ENCODE results near the gene PCGF1.
"Not testable (repeated sequence)": the region's sequence is repeated elsewhere in the genome, so short reads cannot be mapped to it uniquely, and the experiment has no call there.

PCGF1 gene

DNA sequence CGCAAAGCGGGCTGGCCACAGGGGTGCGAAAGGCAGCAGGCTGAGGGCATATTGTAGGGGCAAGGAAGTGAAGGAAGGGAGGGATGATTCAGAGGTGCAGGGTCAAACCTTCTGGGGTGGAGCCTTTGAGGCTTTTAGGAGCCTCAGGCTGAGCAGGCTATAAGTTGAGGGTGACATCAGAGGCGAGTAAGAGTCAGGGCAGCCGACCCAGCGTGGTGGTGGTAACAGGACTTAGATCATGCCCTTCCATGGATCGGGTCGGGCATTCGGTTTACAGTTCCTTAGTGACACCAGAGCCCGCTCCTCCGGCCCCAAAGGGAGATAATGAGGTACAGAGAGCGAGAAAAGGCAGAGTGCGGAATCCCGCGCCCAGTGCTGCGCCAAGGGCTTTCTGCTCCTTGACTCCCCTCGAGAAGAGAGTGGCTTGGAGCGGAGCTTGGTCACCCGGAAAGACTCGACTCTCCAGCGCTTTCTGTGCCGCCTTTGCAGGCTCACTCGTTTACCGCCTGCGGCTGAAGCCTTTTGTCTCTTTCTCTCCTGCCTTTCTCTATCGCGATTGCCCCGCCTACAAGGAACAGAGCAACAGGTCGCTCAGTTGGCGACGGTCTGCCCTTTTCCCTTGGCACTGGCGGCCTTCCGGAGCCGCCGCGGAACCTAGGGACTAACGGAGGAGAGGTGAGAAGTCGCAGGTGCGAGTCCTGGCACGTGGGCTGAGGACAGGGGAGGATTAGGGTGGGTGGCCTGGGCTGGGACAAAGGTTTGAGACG is 8.8 kb downstream of the PCGF1 start:
- DNase-seq, result peak; percentile 36

- peak; percentile 32 for DNase-seq
These were observed 9.6 kb downstream of the PCGF1 start for GRCh38 chr2:74497777-74498499.

DNA sequence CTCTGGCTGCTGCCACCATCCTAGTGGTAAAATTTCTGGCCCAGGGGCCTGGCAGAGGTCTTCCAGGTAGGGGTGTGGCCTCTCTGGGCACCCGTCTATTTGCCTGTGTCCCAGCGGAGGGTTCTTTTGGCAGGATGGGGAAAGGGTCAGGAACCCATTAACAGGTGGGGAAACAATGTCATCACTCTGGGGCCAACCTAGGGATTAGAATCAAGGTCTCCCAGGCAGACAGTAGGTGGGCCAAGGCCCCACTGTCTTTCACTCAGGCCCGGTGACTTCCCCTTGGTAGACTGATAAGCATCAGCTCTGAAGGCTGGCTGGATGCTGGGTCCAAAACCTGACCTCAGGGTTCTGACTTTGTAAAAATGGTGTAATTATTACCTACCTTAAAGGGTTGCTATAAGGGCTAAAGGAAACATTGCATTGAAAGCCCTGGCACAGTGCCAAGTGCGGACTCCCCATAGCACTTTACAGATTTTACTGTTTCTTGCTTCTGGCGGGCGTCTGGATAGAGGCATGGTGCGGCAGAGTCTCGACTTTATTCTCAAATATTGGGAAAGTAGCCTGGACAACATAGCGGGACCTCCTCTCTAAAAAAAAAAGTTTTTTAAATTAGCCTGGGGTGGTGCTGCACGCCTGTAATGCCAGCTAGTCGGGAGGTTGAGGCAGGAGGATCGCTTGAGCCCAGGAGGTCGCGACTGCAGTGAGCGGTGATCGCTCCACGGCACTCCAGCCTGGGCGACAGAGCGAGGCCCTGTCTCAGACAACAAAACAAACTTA is 10.3 kb downstream of the PCGF1 start:
- DNase-seq, result no peak

- DNase-seq, result no peak
These were observed 12.1 kb downstream of the PCGF1 start for GRCh38 chr2:74495440-74495839.

DNA sequence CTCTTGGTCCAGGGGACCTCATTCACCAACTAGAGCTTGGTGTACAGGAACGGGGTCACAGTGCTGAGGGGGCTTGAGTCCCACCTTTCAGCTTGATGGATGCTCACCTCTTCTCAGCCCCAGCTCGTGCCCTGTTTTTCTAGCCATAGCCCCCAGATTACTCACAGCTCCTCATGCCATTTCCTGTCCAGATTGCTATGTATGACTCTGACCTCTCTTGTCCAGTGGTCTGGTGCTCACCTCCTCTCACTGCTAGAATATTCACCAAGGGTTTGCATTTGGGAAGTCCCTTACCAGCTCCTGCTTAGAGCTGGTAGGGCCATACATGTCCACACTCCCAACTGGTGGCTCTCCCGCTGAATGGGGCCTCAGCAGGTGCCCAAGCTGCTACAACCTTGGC is 13.9 kb downstream of the PCGF1 start:
- no peak for DNase-seq

DNA sequence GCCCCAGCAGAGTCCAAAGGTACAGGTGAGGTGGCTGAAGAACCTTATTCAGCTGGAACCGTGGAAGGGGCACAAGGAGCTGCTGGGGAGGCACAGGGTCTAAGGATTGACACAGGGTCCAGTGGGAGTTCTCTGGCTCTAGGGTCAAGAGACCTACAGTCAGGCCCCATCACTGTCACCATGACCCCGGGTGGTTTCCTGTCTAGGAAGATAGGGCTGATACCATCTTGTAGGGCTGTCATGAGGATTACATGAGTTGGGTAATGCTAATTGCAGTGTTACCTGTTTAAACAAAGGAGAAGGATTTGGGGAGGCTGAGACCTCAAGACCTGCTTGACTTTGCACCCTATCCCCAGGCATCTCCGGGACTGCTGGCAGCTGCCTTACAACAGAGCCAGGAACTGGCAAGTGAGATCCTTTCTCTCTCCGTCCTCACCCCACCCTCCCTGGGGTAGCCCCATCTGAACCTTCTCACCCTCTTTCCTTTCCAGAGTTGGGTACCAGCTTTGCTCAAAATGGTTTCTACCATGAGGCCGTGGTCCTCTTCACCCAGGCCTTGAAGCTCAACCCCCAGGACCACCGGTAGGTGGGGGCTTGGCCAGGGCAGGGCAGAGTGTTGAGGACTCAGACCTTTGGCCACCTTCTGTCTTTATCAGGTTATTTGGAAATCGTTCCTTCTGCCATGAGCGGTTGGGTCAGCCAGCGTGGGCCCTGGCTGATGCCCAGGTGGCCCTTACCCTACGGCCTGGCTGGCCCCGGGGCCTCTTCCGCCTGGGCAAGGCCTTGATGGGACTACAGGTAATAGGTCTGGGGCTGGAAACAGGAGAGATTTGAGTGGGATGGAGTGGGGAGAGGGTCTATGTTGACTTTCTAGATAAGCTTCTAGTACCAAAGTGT is 15.6 kb downstream of the PCGF1 start:
- DNase-seq, result no peak

- DNase-seq, result no peak
These were observed 17.6 kb downstream of the PCGF1 start for GRCh38 chr2:74489906-74490305.

DNA sequence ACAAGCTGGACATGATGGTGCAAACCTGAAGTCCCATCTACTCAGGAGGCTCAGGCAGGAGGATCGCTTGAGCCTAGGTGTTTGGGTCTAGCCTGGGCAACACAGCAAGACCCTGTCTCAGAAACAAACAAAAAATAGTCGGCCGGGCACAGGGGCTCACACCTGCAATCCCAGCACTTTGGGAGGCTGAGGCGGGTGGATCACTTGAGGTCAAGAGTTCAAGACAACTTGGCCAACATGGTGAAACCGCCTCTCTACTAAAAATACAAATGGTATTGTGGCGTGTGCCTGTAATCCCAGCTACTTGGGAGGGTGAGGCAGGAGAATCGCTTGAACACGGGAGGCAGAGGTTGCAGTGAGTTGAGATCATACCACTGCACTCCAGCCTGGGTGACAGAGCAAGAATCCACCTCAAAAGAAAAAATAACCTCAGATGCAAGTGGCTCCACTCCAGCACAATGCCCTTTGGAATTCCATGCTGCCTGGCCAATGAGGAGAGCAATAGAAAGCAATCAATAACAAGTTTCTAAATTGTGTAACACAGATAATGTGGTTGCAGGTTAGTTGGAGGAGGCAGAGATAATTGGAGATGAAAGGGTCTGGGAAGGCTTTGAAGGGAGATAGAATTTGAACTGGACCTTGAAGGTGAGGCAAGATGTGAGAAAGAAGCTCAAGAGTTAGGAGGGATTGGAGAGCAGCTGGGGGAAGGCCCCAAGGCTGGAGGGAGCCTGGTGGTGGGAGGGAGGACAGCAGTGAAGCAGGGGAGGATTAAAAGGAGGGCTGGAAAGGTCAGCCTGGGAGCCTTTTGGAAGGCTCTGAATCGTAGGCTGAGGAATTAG is 18.6 kb downstream of the PCGF1 start:
- no peak for DNase-seq

GRCh38 chr2:74486141-74486540 is 21.4 kb downstream of the PCGF1 start:
- DNase-seq, result no peak

DNA sequence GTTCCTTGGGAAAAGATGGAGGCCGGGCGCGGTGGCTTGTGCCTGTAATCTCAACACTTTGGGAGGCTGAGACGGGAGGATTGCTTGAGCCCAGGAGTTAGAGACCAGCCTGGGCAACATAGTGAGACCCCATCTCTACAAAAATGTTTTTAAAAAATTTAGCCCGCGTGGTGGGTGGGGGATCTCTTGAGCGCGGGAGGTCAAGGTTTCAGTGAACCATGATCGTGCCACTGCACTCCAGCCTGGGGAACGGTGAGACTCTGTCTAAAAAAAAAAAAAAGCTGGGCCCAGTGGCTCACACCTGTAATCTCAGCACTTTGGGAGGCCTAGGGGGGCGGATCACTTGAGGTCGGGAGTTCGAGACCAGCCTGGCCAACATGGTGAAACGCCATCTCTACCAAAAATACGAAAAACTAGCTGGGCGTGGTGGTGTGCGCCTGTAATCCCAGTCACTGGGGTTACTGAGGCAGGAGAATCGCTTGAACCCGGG is 23.8 kb downstream of the PCGF1 start:
- DNase-seq, result not testable (repeated sequence)

DNA sequence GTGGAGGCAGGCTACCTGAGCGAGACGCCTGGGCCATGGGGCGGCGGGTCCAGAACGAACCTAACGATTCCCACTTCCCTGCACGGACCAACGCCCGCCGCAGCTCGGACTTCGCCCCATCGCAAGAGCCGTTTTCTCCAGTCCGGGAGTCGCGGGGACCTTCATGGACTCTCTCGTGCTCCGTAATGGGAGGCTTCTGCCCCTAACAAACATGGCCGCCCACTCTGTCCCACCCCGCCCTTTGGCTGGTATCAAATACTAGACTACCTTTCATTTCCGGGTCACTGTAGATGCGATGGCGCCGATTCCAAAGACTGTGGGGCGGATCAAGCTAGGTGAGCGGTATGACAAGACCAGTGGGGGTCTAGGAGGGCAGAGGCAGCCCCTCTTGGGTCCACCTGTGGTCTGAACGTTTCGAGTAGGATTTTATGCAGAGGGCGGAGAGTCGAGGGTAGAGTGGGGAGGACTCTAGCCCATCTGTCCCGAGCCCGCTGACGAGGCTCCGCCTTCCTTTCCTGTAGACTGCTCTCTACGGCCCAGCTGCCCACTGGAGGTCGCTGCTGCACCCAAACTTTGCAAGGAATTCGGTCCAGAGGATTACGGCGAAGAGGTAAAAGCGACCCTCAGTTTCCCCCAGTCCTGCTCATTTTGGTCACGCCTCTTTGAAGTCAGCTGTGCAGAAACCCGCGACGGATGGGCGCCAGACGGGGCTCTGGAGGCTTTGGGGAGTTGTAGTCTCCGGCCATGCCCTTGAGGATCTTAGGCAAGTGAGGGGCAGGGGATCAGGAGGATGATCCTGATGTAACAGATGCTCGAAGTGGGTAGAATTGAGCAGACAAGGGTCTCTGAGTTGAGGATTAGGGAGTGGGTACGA is 24.5 kb downstream of the PCGF1 start, which contains the start of the genes CCDC142 and TTC31:
Gene CCDC142 (minus strand): TSS at position 198 of the 874 bp plus-strand sequence. CDS start 161 bp downstream, at position 37.
Gene TTC31 (plus strand): TSS at position 281 of the 874 bp plus-strand sequence. CDS start 15 bp downstream, at position 296.
- DNase-seq, result peak; percentile 95

DNA sequence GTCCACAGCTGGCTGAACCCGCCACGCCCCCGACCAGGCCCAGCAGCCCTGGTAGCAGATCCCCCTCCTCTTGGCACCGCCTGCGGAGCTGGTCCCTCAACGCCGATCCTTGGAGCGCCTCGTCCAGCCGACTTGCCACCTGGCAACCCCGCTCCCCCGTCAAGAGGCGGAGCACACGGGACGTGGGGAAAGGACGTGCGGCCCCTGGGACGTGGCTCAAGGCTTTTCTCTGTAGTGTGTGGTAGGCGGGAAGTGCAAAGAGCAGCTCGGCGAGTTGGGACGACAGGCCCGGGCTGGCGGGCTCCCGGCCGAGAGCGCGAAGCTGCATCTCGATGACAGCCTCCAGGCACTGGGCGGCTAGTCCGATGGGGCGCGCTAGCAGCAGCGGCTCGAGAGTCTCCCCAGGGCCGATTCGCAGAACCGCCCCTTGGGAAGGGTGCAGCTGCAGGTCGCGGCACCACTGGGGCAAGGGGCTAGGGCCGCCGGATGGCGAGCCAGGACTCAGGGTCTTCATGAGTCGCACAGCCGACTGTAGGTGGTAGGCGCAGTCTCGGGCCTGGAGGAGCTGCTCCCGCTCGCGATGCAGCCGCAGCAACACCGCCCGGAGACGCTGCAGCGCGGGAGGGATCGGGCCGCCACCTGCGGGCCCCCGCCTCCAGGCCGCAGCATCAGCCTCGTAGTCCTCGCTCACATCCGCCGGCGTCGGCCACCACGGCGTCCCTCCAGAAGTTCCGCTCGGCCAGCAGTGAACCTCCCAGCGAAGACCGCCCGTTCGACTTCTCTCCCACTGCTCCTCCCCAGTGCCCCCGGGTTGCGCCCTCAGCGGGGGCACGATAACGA is 25.3 kb downstream of the PCGF1 start:
- DNase-seq, result peak; percentile 56

- DNase-seq, result no peak
These were observed 26.1 kb downstream of the PCGF1 start for GRCh38 chr2:74481431-74481830.

GRCh38 chr2:74474899-74475298 is 32.6 kb downstream of the PCGF1 start:
- DNase-seq, result no peak

DNA sequence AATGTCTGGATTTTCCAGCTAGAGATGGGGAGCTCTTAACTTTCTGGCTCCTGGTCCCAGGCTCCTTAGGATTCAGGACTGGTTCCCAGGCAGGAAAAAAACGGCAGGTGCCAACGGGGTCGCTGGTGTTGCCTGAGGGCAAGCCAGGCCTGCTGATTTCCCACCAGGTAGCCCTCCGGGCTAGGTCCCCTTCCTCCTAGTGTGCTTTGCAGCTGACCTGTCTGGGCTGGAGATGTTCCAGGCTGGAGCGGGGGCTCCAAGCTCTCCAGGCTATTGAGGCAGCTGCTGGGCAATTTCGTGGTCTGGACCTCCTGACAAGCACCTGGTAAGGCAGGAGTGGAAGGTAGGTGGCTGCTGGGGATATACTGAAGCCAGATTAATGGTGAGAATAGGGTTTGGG is 33.0 kb downstream of the PCGF1 start:
- no peak for DNase-seq

- DNase-seq, result no peak
These were observed 34.6 kb downstream of the PCGF1 start for GRCh38 chr2:74472945-74473258.

DNA sequence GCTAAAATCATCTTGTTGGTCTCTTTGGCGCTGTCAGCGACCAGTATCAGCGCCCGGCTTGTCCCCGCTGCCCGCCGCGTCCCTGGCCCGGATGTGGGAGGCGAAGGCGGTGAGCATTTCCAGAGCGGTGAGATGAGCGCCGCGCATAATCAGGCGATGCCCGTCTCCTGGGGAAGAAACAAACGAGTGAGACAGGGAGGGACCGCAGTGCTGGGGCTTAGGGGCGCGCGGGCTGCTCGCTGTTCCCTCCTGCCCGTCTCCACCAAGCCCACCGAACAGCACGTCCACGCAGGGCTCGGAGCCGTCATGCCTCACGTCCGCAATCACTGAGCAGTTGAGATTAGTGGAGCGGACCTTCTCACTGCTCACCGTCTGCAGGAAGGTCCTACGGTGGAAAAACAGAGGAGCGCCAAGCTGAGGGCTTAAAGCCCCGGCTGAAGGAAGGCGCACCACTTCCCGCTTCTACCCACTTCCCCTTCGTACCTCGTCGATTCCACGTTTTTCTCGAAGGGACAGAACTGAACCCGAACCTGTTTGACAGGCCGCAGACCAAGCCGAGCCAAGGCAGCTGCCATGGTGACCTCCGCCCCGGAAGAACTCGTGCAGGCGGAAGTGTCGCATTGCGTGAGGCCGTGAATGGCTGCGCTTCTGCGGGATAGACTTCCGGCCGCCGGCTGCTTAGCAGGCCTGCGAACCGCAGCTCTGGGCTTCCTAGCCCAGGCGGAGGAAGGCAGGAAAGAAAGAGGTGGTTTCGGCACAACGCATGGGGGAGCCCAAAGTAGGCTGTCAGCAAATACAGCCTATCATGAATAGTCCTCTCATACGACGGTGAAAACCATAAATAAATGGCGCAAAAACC is 35.2 kb downstream of the PCGF1 start, which contains the start of gene MRPL53:
Gene MRPL53 (minus strand): TSS at position 595 of the 859 bp plus-strand sequence. CDS start 20 bp downstream, at position 575.
- peak; percentile 96 for DNase-seq

Measured in CD4-positive, alpha-beta T cell treated with Interleukin-6 for 4 hours (primary cell).